DOHH2 (cell line): Measurements from ENCODE around the gene CADPS.

Experiments used
- H3F3A ChIP-seq: fragments of 200-600 bp; sonication (generic), shearing (Covaris generic); 2 replicates; pipeline ENCODE4 v1.6.0; 2016; ENCODE audit warnings: antibody characterized with exemption, mild to moderate bottlenecking; ENCODE audit not compliant: control insufficient read depth, insufficient read depth
- H3K27ac ChIP-seq: fragments of 200-600 bp; sonication (generic); 2 replicates; pipeline ENCODE4 v1.5.1; 2014; ENCODE audit warnings: low read depth, mild to moderate bottlenecking, low read length, moderate library complexity
- H3K27me3 ChIP-seq: fragments of 200-600 bp; sonication (generic); 2 replicates; pipeline ENCODE4 v1.6.1; 2014; ENCODE audit warnings: mild to moderate bottlenecking, low read length, mixed read lengths; ENCODE audit not compliant: control insufficient read depth
- H3K36me3 ChIP-seq: fragments of 200-600 bp; sonication (generic); 2 replicates; pipeline ENCODE4 v1.6.1; 2014; ENCODE audit warnings: mild to moderate bottlenecking, low read length, moderate library complexity, mixed read lengths; ENCODE audit not compliant: control insufficient read depth
- H3K4me1 ChIP-seq: fragments of 200-600 bp; sonication (generic); 2 replicates; pipeline ENCODE4 v1.6.1; 2014; ENCODE audit warnings: mild to moderate bottlenecking, low read length, mixed read lengths; ENCODE audit not compliant: control insufficient read depth
- H3K4me2 ChIP-seq: fragments of 200-600 bp; sonication (generic); 2 replicates; pipeline ENCODE4 v1.6.0; 2014; ENCODE audit warnings: mild to moderate bottlenecking, low read length, moderate library complexity
- H3K4me3 ChIP-seq: fragments of 200-600 bp; sonication (generic); 2 replicates; pipeline ENCODE4 v1.5.1; 2014; ENCODE audit warnings: mild to moderate bottlenecking, low read length, mixed read lengths
- H3K79me2 ChIP-seq: fragments of 200-600 bp; sonication (generic); 2 replicates; pipeline ENCODE4 v1.6.1; 2014; ENCODE audit warnings: mild to moderate bottlenecking, low read length, mixed read lengths; ENCODE audit not compliant: control insufficient read depth
- H3K9me2 ChIP-seq: fragments of 200-600 bp; sonication (generic); replicated peaks from 2 replicates; pipeline ENCODE4 v1.6.1; 2014; ENCODE audit warnings: mild to moderate bottlenecking, low read length, mixed read lengths; ENCODE audit not compliant: control insufficient read depth
- H3K9me3 ChIP-seq: fragments of 200-600 bp; sonication (generic); 2 replicates; pipeline ENCODE4 v1.6.1; 2014; ENCODE audit warnings: antibody characterized with exemption, low read length, mixed read lengths; ENCODE audit not compliant: control insufficient read depth, insufficient read depth
- H4K20me1 ChIP-seq: fragments of 200-600 bp; sonication (generic); 2 replicates; pipeline ENCODE4 v1.6.0; 2014; ENCODE audit warnings: low read depth, mild to moderate bottlenecking, antibody characterized with exemption, low read length, moderate library complexity; ENCODE audit not compliant: control insufficient read depth, insufficient read depth
- CTCF ChIP-seq: fragments of 200-600 bp; sonication (generic); IDR thresholded peaks from one replicate; pipeline ENCODE4 v1.5.1; 2014; ENCODE audit warnings: antibody characterized with exemption, mild to moderate bottlenecking, low read depth, low read length; ENCODE audit not compliant: poor library complexity, severe bottlenecking
- EZH2phosphoT487 ChIP-seq: fragments of 200-600 bp; sonication (generic); IDR thresholded peaks from 2 replicates; pipeline ENCODE4 v1.6.1; 2017; ENCODE audit warnings: borderline replicate concordance, mild to moderate bottlenecking, antibody characterized with exemption, low read length, moderate library complexity, mixed read lengths

The CADPS gene

GRCh38 chr3:62837145-62837787, 38.0 kb downstream of the CADPS start:
- Histone ChIP-seq H3K27ac (peak overlapping the region; percentile 84), H3K4me1 (peaks cover 62% of the 10 kb centered on the region), H3K9me3 (no peaks in the 10 kb centered on the region), H3K79me2 (peaks cover 77% of the 10 kb centered on the region), H3F3A (peaks cover 28% of the 10 kb centered on the region), H3K4me3 (peak overlapping the region; percentile 11; the same call in 1 of the 2 replicates), H3K36me3 (peaks cover 29% of the 10 kb centered on the region), H3K9me2 (no peaks in the 10 kb centered on the region), H4K20me1 (no peaks in the 10 kb centered on the region), H3K27me3 (no peaks in the 10 kb centered on the region), H3K4me2 (peak overlapping the region; percentile 81)
- TF ChIP-seq CTCF, result no peak
- TF ChIP-seq EZH2phosphoT487, result no peak

GRCh38 chr3:62835554-62836236, 39.5 kb downstream of the CADPS start:
- Histone ChIP-seq H3K27me3 (no peaks in the 10 kb centered on the region), H3K4me1 (peaks cover 78% of the 10 kb centered on the region), H3F3A (peaks cover 39% of the 10 kb centered on the region), H3K27ac (peak overlapping the region; percentile 84), H3K9me2 (no peaks in the 10 kb centered on the region), H3K36me3 (peaks cover 44% of the 10 kb centered on the region), H3K9me3 (no peaks in the 10 kb centered on the region), H4K20me1 (no peaks in the 10 kb centered on the region), H3K4me3 (peak overlapping the region; percentile 58), H3K4me2 (peak overlapping the region; percentile 81), H3K79me2 (peaks cover 81% of the 10 kb centered on the region)
- no peak for TF ChIP-seq CTCF
- no peak for TF ChIP-seq EZH2phosphoT487

GRCh38 chr3:62833538-62833937, 41.7 kb downstream of the CADPS start:
- peak overlapping the region; percentile 84 for H3K27ac ChIP-seq
- peaks cover 63% of the 10 kb centered on the region for H3K36me3 ChIP-seq
- no peaks in the 10 kb centered on the region for H3K9me3 ChIP-seq
- no peaks in the 10 kb centered on the region for H4K20me1 ChIP-seq
- TF ChIP-seq EZH2phosphoT487, result no peak
- peak; percentile 68 for TF ChIP-seq CTCF
- no peaks in the 10 kb centered on the region for H3K27me3 ChIP-seq
- peaks cover 39% of the 10 kb centered on the region for H3F3A ChIP-seq
- H3K4me3 ChIP-seq, result 0 out of 2 replicates have a peak overlapping the region, but pooled peaks have one; percentile 58
- peaks cover 90% of the 10 kb centered on the region for H3K79me2 ChIP-seq
- H3K9me2 ChIP-seq, result no peaks in the 10 kb centered on the region
- H3K4me1 ChIP-seq, result peaks cover 98% of the 10 kb centered on the region
- H3K4me2 ChIP-seq, result peak overlapping the region; percentile 81
